Measurements from ENCODE around the gene STK11IP. TPM values are rescaled to one million over a fixed set of nuclear protein-coding genes. Genes with fewer than 3 reads are reported as not detected.

Gene STK11IP
- total RNA-seq, 1 experiment from 2014 or later = 35.6 TPM

DNA sequence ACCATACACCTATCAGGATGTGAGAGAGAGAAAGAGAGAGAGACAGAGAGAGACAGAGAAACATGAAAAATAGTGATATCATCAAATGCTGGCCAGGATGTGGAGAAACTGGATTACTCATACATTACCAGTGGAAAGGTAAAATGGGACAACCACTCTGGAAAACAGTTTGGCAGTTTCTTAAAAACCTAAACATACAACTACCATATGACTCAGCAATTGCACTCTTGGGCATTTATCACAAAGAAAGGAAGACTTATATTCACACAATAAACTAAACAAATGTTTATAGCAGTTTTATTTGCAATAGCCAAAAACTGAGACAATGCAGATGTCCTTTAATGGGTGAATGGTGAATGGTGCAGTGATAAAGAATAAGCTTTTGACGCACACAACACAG, 58.9 kb downstream of the STK11IP start:
- intact Hi-C loops (cut with micrococcal nuclease; ENCODE audit: unreplicated experiment) = no loop called here
- H3K9me3 ChIP-seq (ENCODE audit: low read depth, low read length, poor library complexity, severe bottlenecking) = no peaks in the 10 kb centered on the region
- BruUV-seq (replicated peaks) = no TSS peak
- CTCF ChIA-PET = no interaction called here
- no peaks in the 10 kb centered on the region for H3K4me1 ChIP-seq (ENCODE audit: insufficient read depth, low read length, poor library complexity, severe bottlenecking)
- H3K36me3 ChIP-seq (ENCODE audit: insufficient read depth, low read length, poor library complexity, severe bottlenecking) = no peaks in the 10 kb centered on the region
- no peak overlapping the region for H3K27ac ChIP-seq (ENCODE audit: low read depth, low read length, poor library complexity, severe bottlenecking)
- H3K4me3 ChIP-seq (ENCODE audit: low read depth, low read length, poor library complexity, severe bottlenecking) = no peak overlapping the region
- peaks cover 57% of the 10 kb centered on the region for H3K27me3 ChIP-seq (replicated peaks; ENCODE audit: insufficient read depth, low read depth, low read length, poor library complexity)
- POLR2A ChIA-PET (ENCODE audit: low non-redundant PET) = no interaction called here
- no peak for DNase-seq (ENCODE audit: low spot score)
- TF ChIP-seq EZH2 (IDR thresholded peaks at IDR 0.05; ENCODE audit: borderline replicate concordance, low read depth, low read length, poor library complexity, severe bottlenecking) = no peak
- TF ChIP-seq, protein P1, sequence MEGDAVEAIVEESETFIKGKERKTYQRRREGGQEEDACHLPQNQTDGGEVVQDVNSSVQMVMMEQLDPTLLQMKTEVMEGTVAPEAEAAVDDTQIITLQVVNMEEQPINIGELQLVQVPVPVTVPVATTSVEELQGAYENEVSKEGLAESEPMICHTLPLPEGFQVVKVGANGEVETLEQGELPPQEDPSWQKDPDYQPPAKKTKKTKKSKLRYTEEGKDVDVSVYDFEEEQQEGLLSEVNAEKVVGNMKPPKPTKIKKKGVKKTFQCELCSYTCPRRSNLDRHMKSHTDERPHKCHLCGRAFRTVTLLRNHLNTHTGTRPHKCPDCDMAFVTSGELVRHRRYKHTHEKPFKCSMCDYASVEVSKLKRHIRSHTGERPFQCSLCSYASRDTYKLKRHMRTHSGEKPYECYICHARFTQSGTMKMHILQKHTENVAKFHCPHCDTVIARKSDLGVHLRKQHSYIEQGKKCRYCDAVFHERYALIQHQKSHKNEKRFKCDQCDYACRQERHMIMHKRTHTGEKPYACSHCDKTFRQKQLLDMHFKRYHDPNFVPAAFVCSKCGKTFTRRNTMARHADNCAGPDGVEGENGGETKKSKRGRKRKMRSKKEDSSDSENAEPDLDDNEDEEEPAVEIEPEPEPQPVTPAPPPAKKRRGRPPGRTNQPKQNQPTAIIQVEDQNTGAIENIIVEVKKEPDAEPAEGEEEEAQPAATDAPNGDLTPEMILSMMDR (conservative IDR thresholded peaks at IDR 0.05; ENCODE audit: low read depth, low read length) = no peak

- POLR2A ChIA-PET (ENCODE audit: low non-redundant PET) = no interaction called here
- H3K9me3 ChIP-seq (ENCODE audit: low read depth, low read length, poor library complexity, severe bottlenecking) = no peaks in the 10 kb centered on the region
These were observed 60.7 kb downstream of the STK11IP start for GRCh38 chr2:219658196-219658846.

DNA sequence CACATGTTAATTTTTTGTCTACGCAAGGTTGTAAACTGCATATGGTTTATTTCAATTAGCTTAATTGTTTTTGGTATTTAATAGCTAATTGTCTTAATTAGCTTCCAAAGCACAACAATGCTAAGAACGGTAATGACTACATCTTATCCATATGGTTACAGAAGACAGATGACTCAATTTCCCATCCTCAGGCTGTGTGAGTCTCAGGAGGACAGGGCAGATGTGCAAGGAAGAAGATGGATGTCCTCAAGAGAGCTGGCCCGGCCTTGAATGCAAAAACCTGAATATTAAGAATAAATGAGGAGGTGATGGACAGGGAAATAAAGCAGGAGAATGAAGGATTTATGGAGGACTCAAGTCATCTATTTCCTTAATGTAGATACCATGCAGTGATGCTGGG, 61.2 kb downstream of the STK11IP start:
- ChIA-PET POLR2A (ENCODE audit: low non-redundant PET) (no interaction called here), CTCF (no interaction called here)
- no TSS peak for BruUV-seq (replicated peaks)
- Histone ChIP-seq H3K4me3 (ENCODE audit: low read depth, low read length, poor library complexity, severe bottlenecking) (no peak overlapping the region), H3K27me3 (replicated peaks; ENCODE audit: insufficient read depth, low read depth, low read length, poor library complexity) (peaks cover 40% of the 10 kb centered on the region), H3K27ac (ENCODE audit: low read depth, low read length, poor library complexity, severe bottlenecking) (no peak overlapping the region), H3K9me3 (ENCODE audit: low read depth, low read length, poor library complexity, severe bottlenecking) (no peaks in the 10 kb centered on the region), H3K36me3 (ENCODE audit: insufficient read depth, low read length, poor library complexity, severe bottlenecking) (no peaks in the 10 kb centered on the region), H3K4me1 (ENCODE audit: insufficient read depth, low read length, poor library complexity, severe bottlenecking) (no peaks in the 10 kb centered on the region)
- DNase-seq (ENCODE audit: low spot score) = no peak
- intact Hi-C loops (cut with micrococcal nuclease; ENCODE audit: unreplicated experiment) = no loop called here
- TF ChIP-seq, protein P1 (conservative IDR thresholded peaks at IDR 0.05; ENCODE audit: low read depth, low read length) = no peak
- TF ChIP-seq EZH2 (IDR thresholded peaks at IDR 0.05; ENCODE audit: borderline replicate concordance, low read depth, low read length, poor library complexity, severe bottlenecking) = no peak

More at GRCh38 chr2:219658196-219658846, 60.7 kb downstream of the STK11IP start:
- CTCF ChIA-PET = no interaction called here
- TF ChIP-seq, protein P1 (conservative IDR thresholded peaks at IDR 0.05; ENCODE audit: low read depth, low read length) = no peak
- TF ChIP-seq EZH2 (IDR thresholded peaks at IDR 0.05; ENCODE audit: borderline replicate concordance, low read depth, low read length, poor library complexity, severe bottlenecking) = no peak
- Histone ChIP-seq H3K27ac (ENCODE audit: low read depth, low read length, poor library complexity, severe bottlenecking) (no peak overlapping the region), H3K27me3 (replicated peaks; ENCODE audit: insufficient read depth, low read depth, low read length, poor library complexity) (peaks cover 45% of the 10 kb centered on the region), H3K36me3 (ENCODE audit: insufficient read depth, low read length, poor library complexity, severe bottlenecking) (no peaks in the 10 kb centered on the region), H3K4me1 (ENCODE audit: insufficient read depth, low read length, poor library complexity, severe bottlenecking) (no peaks in the 10 kb centered on the region), H3K4me3 (ENCODE audit: low read depth, low read length, poor library complexity, severe bottlenecking) (no peak overlapping the region)
- no peak for DNase-seq (ENCODE audit: low spot score)
- intact Hi-C loops (cut with micrococcal nuclease; ENCODE audit: unreplicated experiment) = no loop called here
- no TSS peak for BruUV-seq (replicated peaks)
